ENCODE results near the gene LRMDA.

The LRMDA gene

GRCh38 chr10:76353237-76353851 is 921.9 kb downstream of the LRMDA start:
- Histone ChIP-seq H3K27me3 (ENCODE audit: insufficient read depth, low read length) (no peaks in the 10 kb centered on the region), H3K4me1 (ENCODE audit: control insufficient read depth, insufficient read depth, low read length, unreplicated experiment) (peaks cover 30% of the 10 kb centered on the region), H3K36me3 (ENCODE audit: insufficient read depth, low read length) (no peaks in the 10 kb centered on the region), H3K4me3 (ENCODE audit: low read depth, low read length) (no peak overlapping the region), H3K27ac (ENCODE audit: low read depth, low read length) (peak overlapping the region; percentile 82), H2AFZ (ENCODE audit: low read length, unreplicated experiment) (peak overlapping the region; percentile 61), H3K79me2 (ENCODE audit: control insufficient read depth, insufficient read depth, low read length, unreplicated experiment) (no peaks in the 10 kb centered on the region)

GRCh38 chr10:76354212-76354738 is 922.9 kb downstream of the LRMDA start:
- Histone ChIP-seq H2AFZ (ENCODE audit: low read length, unreplicated experiment) (no peak overlapping the region), H3K79me2 (ENCODE audit: control insufficient read depth, insufficient read depth, low read length, unreplicated experiment) (no peaks in the 10 kb centered on the region), H3K4me3 (ENCODE audit: low read depth, low read length) (no peak overlapping the region), H3K27ac (ENCODE audit: low read depth, low read length) (no peak overlapping the region), H3K36me3 (ENCODE audit: insufficient read depth, low read length) (no peaks in the 10 kb centered on the region), H3K4me1 (ENCODE audit: control insufficient read depth, insufficient read depth, low read length, unreplicated experiment) (peaks cover 30% of the 10 kb centered on the region), H3K27me3 (ENCODE audit: insufficient read depth, low read length) (no peaks in the 10 kb centered on the region)

GRCh38 chr10:76354921-76355320 is 923.5 kb downstream of the LRMDA start:
- Histone ChIP-seq H3K36me3 (ENCODE audit: insufficient read depth, low read length) (no peaks in the 10 kb centered on the region), H3K4me1 (ENCODE audit: control insufficient read depth, insufficient read depth, low read length, unreplicated experiment) (peaks cover 30% of the 10 kb centered on the region), H3K4me3 (ENCODE audit: low read depth, low read length) (no peak overlapping the region), H2AFZ (ENCODE audit: low read length, unreplicated experiment) (no peak overlapping the region), H3K27me3 (ENCODE audit: insufficient read depth, low read length) (no peaks in the 10 kb centered on the region), H3K79me2 (ENCODE audit: control insufficient read depth, insufficient read depth, low read length, unreplicated experiment) (no peaks in the 10 kb centered on the region), H3K27ac (ENCODE audit: low read depth, low read length) (no peak overlapping the region)

GRCh38 chr10:76356557-76356956 is 925.1 kb downstream of the LRMDA start:
- no peak overlapping the region for H3K4me3 ChIP-seq (ENCODE audit: low read depth, low read length)
- H3K79me2 ChIP-seq (ENCODE audit: control insufficient read depth, insufficient read depth, low read length, unreplicated experiment): no peaks in the 10 kb centered on the region
- no peaks in the 10 kb centered on the region for H3K36me3 ChIP-seq (ENCODE audit: insufficient read depth, low read length)
- H2AFZ ChIP-seq (ENCODE audit: low read length, unreplicated experiment): no peak overlapping the region
- no peaks in the 10 kb centered on the region for H3K27me3 ChIP-seq (ENCODE audit: insufficient read depth, low read length)
- peaks cover 20% of the 10 kb centered on the region for H3K4me1 ChIP-seq (ENCODE audit: control insufficient read depth, insufficient read depth, low read length, unreplicated experiment)
- no peak overlapping the region for H3K27ac ChIP-seq (ENCODE audit: low read depth, low read length)

- Histone ChIP-seq H3K79me2 (ENCODE audit: control insufficient read depth, insufficient read depth, low read length, unreplicated experiment) (no peaks in the 10 kb centered on the region), H3K4me3 (ENCODE audit: low read depth, low read length) (no peak overlapping the region), H3K27ac (ENCODE audit: low read depth, low read length) (no peak overlapping the region), H3K4me1 (ENCODE audit: control insufficient read depth, insufficient read depth, low read length, unreplicated experiment) (peaks cover 8% of the 10 kb centered on the region), H3K36me3 (ENCODE audit: insufficient read depth, low read length) (no peaks in the 10 kb centered on the region), H3K27me3 (ENCODE audit: insufficient read depth, low read length) (no peaks in the 10 kb centered on the region), H2AFZ (ENCODE audit: low read length, unreplicated experiment) (no peak overlapping the region)
Measured at GRCh38 chr10:76357726-76358415, 926.4 kb downstream of the LRMDA start.

- no peaks in the 10 kb centered on the region for H3K27me3 ChIP-seq (ENCODE audit: insufficient read depth, low read length)
- no peak overlapping the region for H2AFZ ChIP-seq (ENCODE audit: low read length, unreplicated experiment)
- no peak overlapping the region for H3K4me3 ChIP-seq (ENCODE audit: low read depth, low read length)
- H3K36me3 ChIP-seq (ENCODE audit: insufficient read depth, low read length): no peaks in the 10 kb centered on the region
- H3K79me2 ChIP-seq (ENCODE audit: control insufficient read depth, insufficient read depth, low read length, unreplicated experiment): no peaks in the 10 kb centered on the region
- no peaks in the 10 kb centered on the region for H3K4me1 ChIP-seq (ENCODE audit: control insufficient read depth, insufficient read depth, low read length, unreplicated experiment)
- H3K27ac ChIP-seq (ENCODE audit: low read depth, low read length): no peak overlapping the region
Measured at GRCh38 chr10:76358743-76359395, 927.4 kb downstream of the LRMDA start.

- no peaks in the 10 kb centered on the region for H3K4me1 ChIP-seq (ENCODE audit: control insufficient read depth, insufficient read depth, low read length, unreplicated experiment)
- H3K27ac ChIP-seq (ENCODE audit: low read depth, low read length): no peak overlapping the region
- no peaks in the 10 kb centered on the region for H3K79me2 ChIP-seq (ENCODE audit: control insufficient read depth, insufficient read depth, low read length, unreplicated experiment)
- no peaks in the 10 kb centered on the region for H3K36me3 ChIP-seq (ENCODE audit: insufficient read depth, low read length)
- no peak overlapping the region for H3K4me3 ChIP-seq (ENCODE audit: low read depth, low read length)
- H3K27me3 ChIP-seq (ENCODE audit: insufficient read depth, low read length): no peaks in the 10 kb centered on the region
- no peak overlapping the region for H2AFZ ChIP-seq (ENCODE audit: low read length, unreplicated experiment)
Measured at GRCh38 chr10:76375761-76376160, 944.3 kb downstream of the LRMDA start.

- peak overlapping the region; percentile 5 for H2AFZ ChIP-seq (ENCODE audit: low read length, unreplicated experiment)
- H3K27me3 ChIP-seq (ENCODE audit: insufficient read depth, low read length): no peaks in the 10 kb centered on the region
Measured at GRCh38 chr10:76382381-76382851, 951.0 kb downstream of the LRMDA start.

GRCh38 chr10:76388321-76389023 is 957.0 kb downstream of the LRMDA start:
- Histone ChIP-seq H3K27ac (ENCODE audit: low read depth, low read length) (no peak overlapping the region), H3K4me3 (ENCODE audit: low read depth, low read length) (no peak overlapping the region), H2AFZ (ENCODE audit: low read length, unreplicated experiment) (no peak overlapping the region), H3K27me3 (ENCODE audit: insufficient read depth, low read length) (no peaks in the 10 kb centered on the region), H3K36me3 (ENCODE audit: insufficient read depth, low read length) (no peaks in the 10 kb centered on the region), H3K4me1 (ENCODE audit: control insufficient read depth, insufficient read depth, low read length, unreplicated experiment) (no peaks in the 10 kb centered on the region), H3K79me2 (ENCODE audit: control insufficient read depth, insufficient read depth, low read length, unreplicated experiment) (no peaks in the 10 kb centered on the region)

More at GRCh38 chr10:76382381-76382851, 951.0 kb downstream of the LRMDA start:
- H3K36me3 ChIP-seq (ENCODE audit: insufficient read depth, low read length): no peaks in the 10 kb centered on the region
- H3K4me1 ChIP-seq (ENCODE audit: control insufficient read depth, insufficient read depth, low read length, unreplicated experiment): peaks cover 14% of the 10 kb centered on the region
- no peaks in the 10 kb centered on the region for H3K79me2 ChIP-seq (ENCODE audit: control insufficient read depth, insufficient read depth, low read length, unreplicated experiment)
- H3K27ac ChIP-seq (ENCODE audit: low read depth, low read length): peak overlapping the region; percentile 51
- H3K4me3 ChIP-seq (ENCODE audit: low read depth, low read length): no peak overlapping the region

GRCh38 chr10:76393875-76394706 is 962.7 kb downstream of the LRMDA start:
- Histone ChIP-seq H3K4me1 (ENCODE audit: control insufficient read depth, insufficient read depth, low read length, unreplicated experiment) (peaks cover 21% of the 10 kb centered on the region), H3K4me3 (ENCODE audit: low read depth, low read length) (no peak overlapping the region), H3K27me3 (ENCODE audit: insufficient read depth, low read length) (no peaks in the 10 kb centered on the region), H3K27ac (ENCODE audit: low read depth, low read length) (no peak overlapping the region), H3K36me3 (ENCODE audit: insufficient read depth, low read length) (no peaks in the 10 kb centered on the region), H3K79me2 (ENCODE audit: control insufficient read depth, insufficient read depth, low read length, unreplicated experiment) (no peaks in the 10 kb centered on the region), H2AFZ (ENCODE audit: low read length, unreplicated experiment) (no peak overlapping the region)

Measured in ACC112 (cell line).